Measurements from ENCODE around the gene GLDN.

Gene GLDN

GRCh38 chr15:51334011-51334451 lies 7.4 kb upstream of the GLDN start:
- Mint-ChIP-seq H3K27me3 (peaks cover 2% of the 10 kb centered on the region), H3K27ac (no peak overlapping the region), H3K9me3 (no peaks in the 10 kb centered on the region), H3K4me3 (no peak overlapping the region), H3K4me1 (peaks cover 5% of the 10 kb centered on the region), H3K36me3 (ENCODE audit: low read depth) (no peaks in the 10 kb centered on the region)
- no peak for DNase-seq
- ATAC-seq, result no peak

- Mint-ChIP-seq H3K4me1 (peaks cover 5% of the 10 kb centered on the region), H3K27ac (no peak overlapping the region), H3K36me3 (ENCODE audit: low read depth) (no peaks in the 10 kb centered on the region), H3K9me3 (no peaks in the 10 kb centered on the region), H3K4me3 (no peak overlapping the region), H3K27me3 (peaks cover 2% of the 10 kb centered on the region)
- ATAC-seq (no peak), DNase-seq (no peak)
These were observed 6.4 kb upstream of the GLDN start for GRCh38 chr15:51335087-51335486.

DNA sequence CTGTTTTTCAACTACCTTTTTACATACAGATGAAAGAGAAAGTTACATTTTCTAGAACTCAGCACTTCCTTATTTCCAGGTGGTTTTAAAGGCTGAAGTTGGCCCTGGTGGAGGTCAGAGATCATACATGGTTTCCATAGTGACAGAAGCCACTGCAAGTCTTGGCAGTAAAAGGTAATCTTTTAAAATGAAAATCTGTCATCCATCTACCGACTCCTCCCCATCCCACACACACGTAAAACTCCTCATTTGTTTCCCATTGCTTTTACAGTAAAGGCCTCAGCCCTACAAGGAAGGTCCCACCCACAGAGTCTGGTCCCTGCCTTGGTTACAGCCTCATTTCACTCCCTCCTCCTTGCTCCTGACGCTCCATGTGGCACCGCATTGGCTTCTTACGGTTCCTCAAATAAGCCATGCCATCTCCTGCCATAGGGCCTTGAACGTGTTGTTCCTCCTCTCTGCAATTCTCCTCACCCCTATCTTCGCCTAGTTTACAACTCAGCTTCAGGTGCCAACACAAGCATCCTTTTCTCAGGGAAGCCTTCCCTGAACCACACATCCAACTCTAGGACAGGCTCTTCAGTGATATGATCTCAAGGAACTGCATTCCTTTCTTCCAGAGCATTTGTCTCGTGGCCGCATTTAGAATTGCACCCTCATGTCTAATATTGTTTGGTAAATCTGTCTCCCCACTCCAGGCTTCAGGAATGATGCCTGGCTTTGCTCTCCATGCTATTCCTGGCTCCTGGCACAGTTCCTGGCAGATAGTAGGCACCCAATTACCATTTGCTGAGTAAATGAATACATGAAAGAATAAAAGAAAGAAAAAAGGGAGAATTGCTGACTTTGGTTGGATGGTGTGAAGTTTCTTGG lies 5.7 kb upstream of the GLDN start:
- Mint-ChIP-seq H3K4me3 (no peak overlapping the region), H3K4me1 (peaks cover 5% of the 10 kb centered on the region), H3K9me3 (no peaks in the 10 kb centered on the region), H3K27me3 (peaks cover 2% of the 10 kb centered on the region), H3K27ac (no peak overlapping the region), H3K36me3 (ENCODE audit: low read depth) (no peaks in the 10 kb centered on the region)
- no peak for ATAC-seq
- DNase-seq, result no peak

- no peak within 1 kb of the TSS for H3K27ac Mint-ChIP-seq
- no peak within 1 kb of the TSS for H3K4me3 Mint-ChIP-seq
- peaks cover 5% of the 10 kb centered on the region for H3K4me1 Mint-ChIP-seq
These were observed 3.0 kb upstream of the GLDN start, which contains the start of gene CYP19A1 for GRCh38 chr15:51338496-51338895. Gene CYP19A1, minus strand, starts transcription at chr15:51338596. Its CDS starts 95,684 bp downstream, at chr15:51242912.

DNA sequence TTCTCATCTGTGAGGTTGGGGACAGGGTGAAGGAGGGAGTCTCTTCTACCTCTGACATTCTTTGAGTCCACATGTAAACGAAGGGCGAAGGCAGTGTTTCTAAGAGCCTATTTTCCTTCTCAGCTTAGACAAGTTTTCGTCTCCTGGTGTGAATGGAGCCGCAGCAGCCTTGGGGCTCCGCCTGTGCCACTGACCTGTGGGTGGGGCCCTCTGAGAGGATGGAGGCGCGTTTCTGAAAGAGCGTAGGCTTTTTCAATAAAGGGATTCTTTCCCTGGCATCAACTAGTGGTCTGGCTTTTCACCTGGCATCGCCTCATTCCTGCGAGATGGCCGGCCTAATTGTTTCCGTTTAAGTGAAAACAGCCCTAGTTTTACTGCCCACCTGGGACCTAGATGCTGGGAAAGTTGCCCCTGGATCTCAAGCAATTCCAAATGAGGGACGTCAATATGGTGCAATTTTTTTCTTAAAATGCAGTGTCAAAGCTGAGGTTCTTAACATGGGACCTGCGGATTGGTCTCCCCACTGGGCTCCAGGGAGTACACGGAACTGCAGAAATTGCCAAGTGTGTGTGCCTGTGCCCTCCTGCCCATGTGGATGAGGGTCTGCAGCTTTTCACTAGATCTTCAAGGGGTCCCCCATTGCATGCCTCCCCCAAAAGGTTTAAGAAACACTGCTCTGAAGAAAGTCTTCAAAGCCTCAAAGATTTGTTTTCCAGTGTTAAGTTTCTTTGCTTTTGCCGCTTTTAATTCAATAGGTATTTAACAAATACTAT lies 958 bp downstream of the GLDN start:
- Mint-ChIP-seq H3K4me3 (no peak overlapping the region), H3K27ac (no peak overlapping the region), H3K9me3 (no peaks in the 10 kb centered on the region), H3K4me1 (no peaks in the 10 kb centered on the region), H3K27me3 (peaks cover 14% of the 10 kb centered on the region), H3K36me3 (ENCODE audit: low read depth) (no peaks in the 10 kb centered on the region)
- no peak for DNase-seq
- ATAC-seq, result no peak

More at GRCh38 chr15:51338496-51338895, 3.0 kb upstream of the GLDN start, which contains the start of gene CYP19A1:
- H3K27me3 Mint-ChIP-seq, result peaks cover 16% of the 10 kb centered on the region
- H3K9me3 Mint-ChIP-seq, result no peaks in the 10 kb centered on the region
- no peak for DNase-seq
- no peaks in the 10 kb centered on the region for H3K36me3 Mint-ChIP-seq (ENCODE audit: low read depth)
- no peak for ATAC-seq

DNA sequence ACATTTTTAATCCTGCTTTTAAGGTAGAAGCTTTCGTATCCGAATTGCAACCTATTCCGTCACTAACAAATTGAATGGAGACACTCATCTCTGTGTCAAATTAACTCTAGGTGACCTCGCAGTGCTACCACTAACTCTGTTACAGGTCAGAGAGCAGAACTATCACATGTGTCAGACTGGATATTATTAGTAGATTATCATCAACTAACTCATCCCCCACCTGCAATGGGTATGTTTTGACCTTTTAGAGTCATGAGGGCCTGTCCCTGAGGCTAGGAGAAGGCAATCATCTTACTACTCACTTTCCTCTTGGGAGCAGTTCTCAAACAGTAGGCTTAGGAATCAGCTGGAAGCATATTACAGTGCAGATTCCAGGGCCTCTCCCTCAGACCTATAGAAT lies 2.0 kb downstream of the GLDN start:
- Mint-ChIP-seq H3K36me3 (ENCODE audit: low read depth) (no peaks in the 10 kb centered on the region), H3K4me3 (no peak overlapping the region), H3K27ac (no peak overlapping the region), H3K27me3 (peaks cover 14% of the 10 kb centered on the region), H3K4me1 (no peaks in the 10 kb centered on the region), H3K9me3 (no peaks in the 10 kb centered on the region)
- ATAC-seq, result no peak
- no peak for DNase-seq

GRCh38 chr15:51346136-51346535 lies 4.7 kb downstream of the GLDN start:
- no peak overlapping the region for H3K27ac Mint-ChIP-seq
- no peak overlapping the region for H3K4me3 Mint-ChIP-seq
- ATAC-seq (no peak), DNase-seq (no peak)
- H3K9me3 Mint-ChIP-seq, result no peaks in the 10 kb centered on the region
- H3K36me3 Mint-ChIP-seq (ENCODE audit: low read depth), result no peaks in the 10 kb centered on the region
- H3K27me3 Mint-ChIP-seq, result peaks cover 11% of the 10 kb centered on the region
- H3K4me1 Mint-ChIP-seq, result no peaks in the 10 kb centered on the region

DNA sequence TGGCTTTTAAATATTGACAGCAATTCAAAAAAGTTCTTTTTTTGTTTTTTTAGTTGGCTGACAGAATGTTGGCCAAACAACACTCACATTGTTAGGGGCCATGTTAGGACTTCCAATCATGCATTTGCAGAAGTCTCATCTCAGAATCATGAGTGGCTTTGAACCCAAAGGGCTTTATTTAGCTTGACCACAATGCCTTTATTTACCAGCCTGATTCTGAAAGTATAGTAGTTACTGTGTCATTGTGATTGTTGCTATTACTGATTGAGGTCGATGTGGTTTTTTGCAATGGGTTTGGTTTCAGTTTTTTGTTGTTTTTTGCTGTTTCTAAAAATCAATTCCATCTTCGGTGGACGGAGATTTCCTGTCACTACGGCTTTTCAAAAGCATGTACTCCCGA lies 7.2 kb downstream of the GLDN start:
- Mint-ChIP-seq H3K27ac (no peak overlapping the region), H3K4me3 (no peak overlapping the region), H3K36me3 (ENCODE audit: low read depth) (no peaks in the 10 kb centered on the region), H3K4me1 (no peaks in the 10 kb centered on the region), H3K9me3 (no peaks in the 10 kb centered on the region), H3K27me3 (no peaks in the 10 kb centered on the region)
- ATAC-seq (no peak), DNase-seq (no peak)

DNA sequence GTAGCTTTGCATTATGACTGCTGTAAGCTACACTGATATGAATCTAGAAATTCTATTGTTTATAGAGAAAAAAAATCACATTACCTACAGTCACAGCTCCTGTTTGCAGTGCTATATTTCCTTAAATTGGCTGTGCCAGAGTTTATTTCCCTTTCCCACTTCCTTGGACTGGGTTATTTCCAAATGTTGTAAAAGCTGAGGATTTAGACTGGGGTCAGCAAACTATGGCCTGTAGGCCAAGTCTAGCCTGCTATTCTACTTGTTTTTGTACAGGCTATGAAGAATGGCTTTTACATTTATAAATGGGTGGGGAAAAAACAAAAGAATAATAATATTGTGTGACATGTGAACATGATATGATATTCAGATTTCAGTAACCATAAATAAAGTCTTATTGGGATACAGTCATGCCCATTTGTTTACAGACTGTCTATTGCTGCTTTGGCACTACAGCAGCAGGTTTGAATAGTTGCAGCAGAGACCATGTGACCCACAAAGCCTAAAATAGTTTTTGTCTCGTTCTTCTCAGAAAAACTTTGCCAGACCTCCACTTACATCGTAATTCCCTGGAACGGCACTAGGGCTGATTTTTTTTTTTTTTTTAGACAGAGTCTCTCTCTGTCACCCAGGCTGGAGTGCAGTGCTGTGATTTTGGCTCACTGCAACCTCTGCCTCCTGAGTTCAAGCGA lies 7.8 kb downstream of the GLDN start:
- Mint-ChIP-seq H3K9me3 (no peaks in the 10 kb centered on the region), H3K4me3 (no peak overlapping the region), H3K27me3 (peaks cover under 1% of the 10 kb centered on the region), H3K36me3 (ENCODE audit: low read depth) (no peaks in the 10 kb centered on the region), H3K4me1 (no peaks in the 10 kb centered on the region), H3K27ac (no peak overlapping the region)
- no peak for ATAC-seq
- DNase-seq, result no peak

DNA sequence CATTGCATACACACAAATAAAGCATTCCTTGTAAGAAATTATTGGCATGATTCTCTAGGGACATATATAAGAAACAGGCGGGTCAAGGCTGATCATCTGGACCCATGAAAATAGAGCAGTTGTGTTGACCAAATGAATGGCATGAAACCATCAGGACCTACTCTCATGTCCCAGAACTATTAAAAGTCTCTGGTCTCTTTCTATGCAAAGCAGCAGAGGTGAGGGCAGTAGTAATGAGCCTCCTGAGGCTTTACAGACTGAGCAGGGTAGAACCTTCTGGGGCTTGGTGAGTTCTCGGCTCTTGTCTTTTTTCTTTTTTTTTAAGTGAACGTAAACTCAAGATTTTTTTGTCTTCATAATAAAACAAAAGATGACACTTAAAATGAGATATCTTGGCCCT lies 9.3 kb downstream of the GLDN start:
- Mint-ChIP-seq H3K27me3 (peaks cover 3% of the 10 kb centered on the region), H3K4me1 (no peaks in the 10 kb centered on the region), H3K27ac (no peak overlapping the region), H3K4me3 (no peak overlapping the region), H3K9me3 (no peaks in the 10 kb centered on the region), H3K36me3 (ENCODE audit: low read depth) (no peaks in the 10 kb centered on the region)
- ATAC-seq, result no peak
- no peak for DNase-seq

GRCh38 chr15:51353976-51354375 lies 12.5 kb downstream of the GLDN start:
- Mint-ChIP-seq H3K27me3 (peaks cover 3% of the 10 kb centered on the region), H3K27ac (no peak overlapping the region), H3K9me3 (no peaks in the 10 kb centered on the region), H3K36me3 (ENCODE audit: low read depth) (no peaks in the 10 kb centered on the region), H3K4me3 (no peak overlapping the region), H3K4me1 (no peaks in the 10 kb centered on the region)
- DNase-seq (no peak), ATAC-seq (no peak)

DNA sequence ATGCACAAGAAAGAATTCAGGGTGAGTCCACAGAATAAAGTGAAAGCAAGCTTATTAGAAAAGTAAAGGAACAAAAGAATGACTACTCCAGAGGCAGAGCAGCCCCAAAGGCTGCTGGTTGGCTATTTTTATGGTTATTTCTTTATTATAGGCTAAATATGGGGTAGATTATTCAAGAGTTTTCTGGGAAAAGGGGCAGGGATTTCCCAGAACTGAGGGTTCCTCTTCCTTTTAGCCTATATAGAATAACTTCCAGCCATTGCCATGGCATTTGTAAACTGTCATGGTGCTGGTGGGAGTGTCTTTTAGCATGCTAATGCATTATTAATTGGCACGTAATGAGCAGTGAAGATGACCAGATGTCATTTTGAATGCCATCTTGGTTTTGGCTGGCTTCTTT lies 13.6 kb downstream of the GLDN start:
- DNase-seq, result no peak

DNA sequence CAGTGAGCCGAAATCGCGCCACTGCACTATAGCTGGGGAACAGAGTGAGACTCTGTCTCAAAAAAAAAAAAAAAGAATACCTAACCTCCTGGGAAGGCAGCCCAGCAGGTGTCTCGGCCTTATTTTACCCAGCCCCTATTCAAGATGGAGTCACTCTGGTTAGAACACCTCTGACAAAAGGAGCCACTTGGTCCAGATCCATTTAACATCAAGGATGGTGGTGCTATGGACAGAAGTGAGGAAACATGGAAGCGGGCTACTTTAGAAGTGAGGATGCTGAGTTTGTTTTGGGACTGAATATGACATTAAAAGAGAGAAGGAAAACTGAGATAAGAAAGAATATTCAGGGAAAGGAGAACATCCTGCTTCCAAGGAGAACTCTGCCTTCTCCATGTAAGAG lies 14.7 kb downstream of the GLDN start:
- Mint-ChIP-seq H3K9me3 (no peaks in the 10 kb centered on the region), H3K4me1 (no peaks in the 10 kb centered on the region), H3K36me3 (ENCODE audit: low read depth) (no peaks in the 10 kb centered on the region), H3K27ac (no peak overlapping the region), H3K27me3 (peaks cover 3% of the 10 kb centered on the region), H3K4me3 (no peak overlapping the region)
- no peak for ATAC-seq
- no peak for DNase-seq

More for the DNA sequence above, 13.6 kb downstream of the GLDN start:
- Mint-ChIP-seq H3K36me3 (ENCODE audit: low read depth) (no peaks in the 10 kb centered on the region), H3K27ac (no peak overlapping the region), H3K4me1 (no peaks in the 10 kb centered on the region), H3K9me3 (no peaks in the 10 kb centered on the region), H3K4me3 (no peak overlapping the region), H3K27me3 (peaks cover 3% of the 10 kb centered on the region)
- ATAC-seq, result no peak

DNA sequence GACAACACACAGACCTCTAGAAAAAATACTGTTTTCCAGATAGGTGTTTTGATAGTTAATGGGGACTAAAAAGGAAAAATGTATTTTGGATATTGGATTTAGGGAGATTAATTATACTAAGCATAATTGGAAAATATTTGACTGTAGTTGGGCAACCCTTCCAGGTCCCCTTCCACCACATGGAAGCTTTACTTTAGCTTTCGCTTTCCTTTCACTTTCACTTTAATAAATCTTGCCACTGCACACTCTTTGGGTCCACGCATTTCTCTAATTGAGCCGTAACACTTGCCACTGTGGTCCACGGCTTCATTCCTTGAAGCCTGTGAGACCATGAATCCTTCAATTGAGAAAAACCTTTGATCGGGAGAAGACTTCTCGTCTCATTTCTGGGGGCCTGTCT lies 15.5 kb downstream of the GLDN start:
- no peaks in the 10 kb centered on the region for H3K36me3 Mint-ChIP-seq (ENCODE audit: low read depth)
- H3K27me3 Mint-ChIP-seq, result peaks cover 3% of the 10 kb centered on the region
- no peak for DNase-seq
- H3K9me3 Mint-ChIP-seq, result no peaks in the 10 kb centered on the region
- ATAC-seq, result no peak
- no peaks in the 10 kb centered on the region for H3K4me1 Mint-ChIP-seq
- no peak overlapping the region for H3K4me3 Mint-ChIP-seq
- no peak overlapping the region for H3K27ac Mint-ChIP-seq

All from activated naive CD8-positive, alpha-beta T cell treated with anti-CD3 and anti-CD28 coated beads, Interleukin-2, amount 50 U/mL, for 24 hours (primary cell).